ENCODE results near the gene FSTL1. TPM values are rescaled to one million over a fixed set of nuclear protein-coding genes. Genes with fewer than 3 reads are reported as not detected.

The FSTL1 gene
- total and polyA plus RNA-seq, 12 donors: 54.4 to 346 (median 176) TPM

GRCh38 chr3:120460862-120461261, 10.1 kb upstream of the FSTL1 start:
- TF ChIP-seq CTCF (IDR thresholded peaks at IDR 0.05): no peak
- Histone ChIP-seq H3K27me3 (no peaks in the 10 kb centered on the region), H3K4me3 (no peak overlapping the region), H3K36me3 (no peaks in the 10 kb centered on the region), H3K27ac (no peak overlapping the region), H3K4me1 (peaks cover 0 to 25% (median 18%) of the 10 kb centered on the region in 9 donors), H3K9me3 (peaks cover 0 to 8% (median 0%) of the 10 kb centered on the region in 11 donors)
- 84 to 87% methylated on average over 9 of the region's 9 CpGs for WGBS, 2 donors
- intact Hi-C loops (cut with DNase I): no loop called here
- DNase-seq (no peak), ATAC-seq (no peak)

- peaks cover 0 to 25% (median 18%) of the 10 kb centered on the region in 9 donors for H3K4me1 ChIP-seq
- peaks cover 0 to 8% (median 0%) of the 10 kb centered on the region in 11 donors for H3K9me3 ChIP-seq
- DNase-seq (no peak), ATAC-seq (no peak)
- no peaks in the 10 kb centered on the region for H3K36me3 ChIP-seq
- no peak overlapping the region for H3K27ac ChIP-seq
- H3K4me3 ChIP-seq: no peak overlapping the region
- no peak for TF ChIP-seq CTCF (IDR thresholded peaks at IDR 0.05)
- intact Hi-C loops (cut with DNase I): no loop called here
- WGBS, 2 donors: 55 to 63% methylated on average over 5 of the region's 5 CpGs
- H3K27me3 ChIP-seq: no peaks in the 10 kb centered on the region
Observed at GRCh38 chr3:120460181-120460790, 9.5 kb upstream of the FSTL1 start.

GRCh38 chr3:120459196-120459595, 8.4 kb upstream of the FSTL1 start:
- intact Hi-C loops (cut with DNase I): no loop called here
- H3K27ac ChIP-seq: no peak overlapping the region
- WGBS, 2 donors: 90 to 94% methylated on average over 3 of the region's 3 CpGs
- no peak for TF ChIP-seq CTCF (IDR thresholded peaks at IDR 0.05)
- ATAC-seq (peak in 2 of 8 donors; percentile 9 to 56), DNase-seq (no peak)
- H3K36me3 ChIP-seq: no peaks in the 10 kb centered on the region
- no peaks in the 10 kb centered on the region for H3K27me3 ChIP-seq
- H3K4me3 ChIP-seq: no peak overlapping the region
- peaks cover 0 to 25% (median 18%) of the 10 kb centered on the region in 9 donors for H3K4me1 ChIP-seq
- peaks cover 0 to 8% (median 0%) of the 10 kb centered on the region in 11 donors for H3K9me3 ChIP-seq

GRCh38 chr3:120457827-120458226, 7.0 kb upstream of the FSTL1 start:
- H3K4me1 ChIP-seq: peaks cover 0 to 22% (median 17%) of the 10 kb centered on the region in 9 donors
- H3K36me3 ChIP-seq: no peaks in the 10 kb centered on the region
- H3K9me3 ChIP-seq: peaks cover 0 to 8% (median 0%) of the 10 kb centered on the region in 11 donors
- intact Hi-C loops (cut with DNase I): no loop called here
- ATAC-seq: no peak
- no peak overlapping the region for H3K4me3 ChIP-seq
- no peak overlapping the region for H3K27ac ChIP-seq
- TF ChIP-seq CTCF (IDR thresholded peaks at IDR 0.05): no peak
- DNase-seq: no peak
- no peaks in the 10 kb centered on the region for H3K27me3 ChIP-seq

Data from heart right ventricle (tissue), 16 donors.